Skin of body (tissue), 2 donors: Measurements from ENCODE around the gene CD6. TPM values are rescaled to one million over a fixed set of nuclear protein-coding genes. Genes with fewer than 3 reads are reported as not detected.

Experiments used
- DNase-seq: peaks from one replicate; lab custom pipeline; 2025; lab: John Stamatoyannopoulos, UW
- total RNA-seq: library from RNA; depleted of rRNA; stranded (reverse); fragments of >200 nt; gene quantifications from one replicate; pipeline ENCODE4 v1.2.3, GENCODE V29; 2014

The CD6 gene
- total RNA-seq, 1 donor from 2014 or later: 0.39 TPM

GRCh38 chr11:60935676-60936442 lies 35.6 kb upstream of the CD6 start:
- no peak for DNase-seq

GRCh38 chr11:60936467-60937143 lies 34.9 kb upstream of the CD6 start:
- no peak for DNase-seq

- DNase-seq: no peak
These were observed 34.3 kb upstream of the CD6 start for GRCh38 chr11:60937144-60937527.

GRCh38 chr11:60937811-60938210 lies 33.7 kb upstream of the CD6 start:
- no peak for DNase-seq

GRCh38 chr11:60938500-60938899 lies 33.0 kb upstream of the CD6 start:
- DNase-seq: no peak

- DNase-seq: no peak
These were observed 32.2 kb upstream of the CD6 start for GRCh38 chr11:60939301-60939700.

GRCh38 chr11:60939855-60940254 lies 31.6 kb upstream of the CD6 start:
- no peak for DNase-seq

GRCh38 chr11:60941371-60942119 lies 29.9 kb upstream of the CD6 start:
- DNase-seq: no peak

- DNase-seq: no peak
These were observed 29.3 kb upstream of the CD6 start for GRCh38 chr11:60942219-60942618.

GRCh38 chr11:60942970-60943565 lies 28.4 kb upstream of the CD6 start:
- DNase-seq: no peak

GRCh38 chr11:60944490-60945294 lies 26.8 kb upstream of the CD6 start:
- DNase-seq: no peak

- no peak for DNase-seq
These were observed 26.2 kb upstream of the CD6 start for GRCh38 chr11:60945295-60945667.

- DNase-seq: peak; percentile 80
These were observed 24.7 kb upstream of the CD6 start for GRCh38 chr11:60946601-60947264.

- no peak for DNase-seq
These were observed 23.8 kb upstream of the CD6 start for GRCh38 chr11:60947700-60948099.

- peak; percentile 14 for DNase-seq
These were observed 23.2 kb upstream of the CD6 start for GRCh38 chr11:60948250-60948649.

GRCh38 chr11:60950024-60950423 lies 21.5 kb upstream of the CD6 start:
- DNase-seq: no peak

- no peak for DNase-seq
These were observed 20.4 kb upstream of the CD6 start for GRCh38 chr11:60950933-60951605.

- DNase-seq: no peak
These were observed 19.9 kb upstream of the CD6 start for GRCh38 chr11:60951606-60951903.

GRCh38 chr11:60951904-60952741 lies 19.4 kb upstream of the CD6 start, which contains the start of gene SLC15A3:
SLC15A3 (minus strand) TSS chr11:60952176; CDS start chr11:60951551, 625 bp downstream.
- peak; percentile 33 for DNase-seq
